Measurements from ENCODE around the gene HOXB9. TPM values are rescaled to one million over a fixed set of nuclear protein-coding genes. Genes with fewer than 3 reads are reported as not detected.
A peak's percentile ranks its signal among the peaks of the same experiment; 100 is the strongest.

Gene HOXB9
- total and polyA plus RNA-seq, 5 donors = 0.02 TPM; not detected in 4

- no peak for DNase-seq
- H3K4me1 ChIP-seq (ENCODE audit: control insufficient read depth, insufficient read depth, low read length) = no peaks in the 10 kb centered on the region
- no peak overlapping the region for H3K4me3 ChIP-seq (ENCODE audit: low read length)
- H3K9me3 ChIP-seq (ENCODE audit: control insufficient read depth, low read length) = no peaks in the 10 kb centered on the region
- intact Hi-C loops (cut with DNase I) = no loop called here
- no peak for ATAC-seq
- H3K27ac ChIP-seq (ENCODE audit: low read length) = no peak overlapping the region
- 23% methylated on average over 18 of the region's 18 CpGs for WGBS
- H3K27me3 ChIP-seq (ENCODE audit: control insufficient read depth, insufficient read depth) = peaks cover 4% of the 10 kb centered on the region
These were observed 11.4 kb upstream of the HOXB9 start for GRCh38 chr17:48637323-48638260.

- Histone ChIP-seq H3K27me3 (ENCODE audit: control insufficient read depth, insufficient read depth) (peaks cover 4% of the 10 kb centered on the region), H3K27ac (ENCODE audit: low read length) (no peak overlapping the region), H3K9me3 (ENCODE audit: control insufficient read depth, low read length) (no peaks in the 10 kb centered on the region), H3K4me3 (ENCODE audit: low read length) (no peak overlapping the region), H3K4me1 (ENCODE audit: control insufficient read depth, insufficient read depth, low read length) (no peaks in the 10 kb centered on the region)
- peak; percentile 56 to 59 for ATAC-seq
- peak; percentile 63 to 81 (median 81) for DNase-seq
- WGBS = 4% methylated on average over 39 of the region's 39 CpGs
- intact Hi-C loops (cut with DNase I) = no loop called here
These were observed 10.2 kb upstream of the HOXB9 start for GRCh38 chr17:48636177-48637018.

GRCh38 chr17:48634493-48635208 lies 8.5 kb upstream of the HOXB9 start:
- no peaks in the 10 kb centered on the region for H3K9me3 ChIP-seq (ENCODE audit: control insufficient read depth, low read length)
- no peak for ATAC-seq
- DNase-seq = no peak
- peaks cover 4% of the 10 kb centered on the region for H3K27me3 ChIP-seq (ENCODE audit: control insufficient read depth, insufficient read depth)
- 22% methylated on average over 20 of the region's 20 CpGs for WGBS
- H3K27ac ChIP-seq (ENCODE audit: low read length) = no peak overlapping the region
- intact Hi-C loops (cut with DNase I) = no loop called here
- no peaks in the 10 kb centered on the region for H3K4me1 ChIP-seq (ENCODE audit: control insufficient read depth, insufficient read depth, low read length)
- no peak overlapping the region for H3K4me3 ChIP-seq (ENCODE audit: low read length)

- intact Hi-C loops (cut with DNase I) = no loop called here
- Histone ChIP-seq H3K9me3 (ENCODE audit: control insufficient read depth, low read length) (no peaks in the 10 kb centered on the region), H3K27me3 (ENCODE audit: control insufficient read depth, insufficient read depth) (peaks cover 4% of the 10 kb centered on the region), H3K27ac (ENCODE audit: low read length) (no peak overlapping the region), H3K4me3 (ENCODE audit: low read length) (no peak overlapping the region), H3K4me1 (ENCODE audit: control insufficient read depth, insufficient read depth, low read length) (no peaks in the 10 kb centered on the region)
- ATAC-seq (no peak), DNase-seq (no peak)
- WGBS = 16% methylated on average over 35 of the region's 35 CpGs
These were observed 7.1 kb upstream of the HOXB9 start for GRCh38 chr17:48633266-48633677.

- WGBS = 21% methylated on average over 7 of the region's 7 CpGs
- Histone ChIP-seq H3K27me3 (ENCODE audit: control insufficient read depth, insufficient read depth) (peaks cover 4% of the 10 kb centered on the region), H3K9me3 (ENCODE audit: control insufficient read depth, low read length) (no peaks in the 10 kb centered on the region), H3K4me3 (ENCODE audit: low read length) (no peak overlapping the region), H3K27ac (ENCODE audit: low read length) (no peak overlapping the region), H3K4me1 (ENCODE audit: control insufficient read depth, insufficient read depth, low read length) (no peaks in the 10 kb centered on the region)
- intact Hi-C loops (cut with DNase I) = no loop called here
- ATAC-seq (no peak), DNase-seq (no peak)
These were observed 6.6 kb upstream of the HOXB9 start for GRCh38 chr17:48632579-48633265.

- H3K4me3 ChIP-seq (ENCODE audit: low read length) = no peak overlapping the region
- no peak for DNase-seq
- ATAC-seq = no peak
- H3K9me3 ChIP-seq (ENCODE audit: control insufficient read depth, low read length) = no peaks in the 10 kb centered on the region
- no peak overlapping the region for H3K27ac ChIP-seq (ENCODE audit: low read length)
- peaks cover 4% of the 10 kb centered on the region for H3K27me3 ChIP-seq (ENCODE audit: control insufficient read depth, insufficient read depth)
- WGBS = 19% methylated on average over 7 of the region's 7 CpGs
- no peaks in the 10 kb centered on the region for H3K4me1 ChIP-seq (ENCODE audit: control insufficient read depth, insufficient read depth, low read length)
- intact Hi-C loops (cut with DNase I) = no loop called here
These were observed 5.8 kb upstream of the HOXB9 start for GRCh38 chr17:48631693-48632578.

GRCh38 chr17:48630925-48631692 lies 5.0 kb upstream of the HOXB9 start:
- ATAC-seq = no peak
- H3K4me1 ChIP-seq (ENCODE audit: control insufficient read depth, insufficient read depth, low read length) = no peaks in the 10 kb centered on the region
- intact Hi-C loops (cut with DNase I) = no loop called here
- H3K4me3 ChIP-seq (ENCODE audit: low read length) = no peak overlapping the region
- H3K9me3 ChIP-seq (ENCODE audit: control insufficient read depth, low read length) = no peaks in the 10 kb centered on the region
- WGBS = 17% methylated on average over 15 of the region's 15 CpGs
- no peak for DNase-seq
- H3K27me3 ChIP-seq (ENCODE audit: control insufficient read depth, insufficient read depth) = peaks cover 4% of the 10 kb centered on the region
- H3K27ac ChIP-seq (ENCODE audit: low read length) = no peak overlapping the region

- Histone ChIP-seq H3K4me3 (ENCODE audit: low read length) (no peak overlapping the region), H3K9me3 (ENCODE audit: control insufficient read depth, low read length) (no peaks in the 10 kb centered on the region), H3K27me3 (ENCODE audit: control insufficient read depth, insufficient read depth) (no peaks in the 10 kb centered on the region), H3K4me1 (ENCODE audit: control insufficient read depth, insufficient read depth, low read length) (no peaks in the 10 kb centered on the region), H3K27ac (ENCODE audit: low read length) (no peak overlapping the region)
- intact Hi-C loops (cut with DNase I) = no loop called here
- DNase-seq (no peak), ATAC-seq (no peak)
- WGBS = 30% methylated on average over 15 of the region's 15 CpGs
These were observed 4.1 kb upstream of the HOXB9 start for GRCh38 chr17:48630009-48630924.

GRCh38 chr17:48629411-48629759 lies 3.2 kb upstream of the HOXB9 start:
- H3K27me3 ChIP-seq (ENCODE audit: control insufficient read depth, insufficient read depth) = no peaks in the 10 kb centered on the region
- 12% methylated on average over 5 of the region's 5 CpGs for whole genome bisulfite sequencing
- no peak for ATAC-seq
- H3K4me1 ChIP-seq (ENCODE audit: control insufficient read depth, insufficient read depth, low read length) = peaks cover 3% of the 10 kb centered on the region
- no peaks in the 10 kb centered on the region for H3K9me3 ChIP-seq (ENCODE audit: control insufficient read depth, low read length)
- DNase-seq = no peak
- intact Hi-C loops (cut with DNase I) = loop anchor here in 1 of 4 donors (10.0 kb wide), 1 partner anchor 485 kb away; no protein-coding TSS in a partner anchor
- no peak overlapping the region for H3K27ac ChIP-seq (ENCODE audit: low read length)
- H3K4me3 ChIP-seq (ENCODE audit: low read length) = no peak overlapping the region
